ENCODE results near the gene GLB1L2.

DNA sequence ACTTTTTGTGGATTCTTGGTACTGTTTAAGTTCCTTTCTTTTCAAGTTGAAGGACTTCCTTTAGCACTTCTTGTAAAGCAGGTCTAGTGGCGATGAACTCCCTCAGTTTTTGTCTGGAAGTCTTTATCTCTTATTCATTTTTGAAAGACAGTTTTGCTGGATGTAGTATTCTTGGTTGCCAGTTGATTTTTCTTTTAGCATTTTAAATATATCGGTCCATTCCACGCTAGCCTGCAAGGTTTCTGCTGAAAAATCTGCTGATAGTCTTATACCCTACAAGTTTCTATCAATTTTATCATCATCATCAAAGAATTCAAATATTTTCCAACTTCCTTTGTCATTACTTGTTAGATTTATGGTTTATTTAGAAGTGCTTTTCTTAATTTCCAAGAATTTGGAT, 14.7 kb upstream of the GLB1L2 start:
- TF ChIP-seq POLR2A (IDR thresholded peaks at IDR 0.05; ENCODE audit: low read length) (no peak), GATA1 (IDR thresholded peaks at IDR 0.05; ENCODE audit: low read depth, low read length) (no peak)
